Measurements from ENCODE around the gene TNFRSF8.
"Not testable (repeated sequence)": the region's sequence is repeated elsewhere in the genome, so short reads cannot be mapped to it uniquely, and the experiment has no call there.

TNFRSF8 gene

DNA sequence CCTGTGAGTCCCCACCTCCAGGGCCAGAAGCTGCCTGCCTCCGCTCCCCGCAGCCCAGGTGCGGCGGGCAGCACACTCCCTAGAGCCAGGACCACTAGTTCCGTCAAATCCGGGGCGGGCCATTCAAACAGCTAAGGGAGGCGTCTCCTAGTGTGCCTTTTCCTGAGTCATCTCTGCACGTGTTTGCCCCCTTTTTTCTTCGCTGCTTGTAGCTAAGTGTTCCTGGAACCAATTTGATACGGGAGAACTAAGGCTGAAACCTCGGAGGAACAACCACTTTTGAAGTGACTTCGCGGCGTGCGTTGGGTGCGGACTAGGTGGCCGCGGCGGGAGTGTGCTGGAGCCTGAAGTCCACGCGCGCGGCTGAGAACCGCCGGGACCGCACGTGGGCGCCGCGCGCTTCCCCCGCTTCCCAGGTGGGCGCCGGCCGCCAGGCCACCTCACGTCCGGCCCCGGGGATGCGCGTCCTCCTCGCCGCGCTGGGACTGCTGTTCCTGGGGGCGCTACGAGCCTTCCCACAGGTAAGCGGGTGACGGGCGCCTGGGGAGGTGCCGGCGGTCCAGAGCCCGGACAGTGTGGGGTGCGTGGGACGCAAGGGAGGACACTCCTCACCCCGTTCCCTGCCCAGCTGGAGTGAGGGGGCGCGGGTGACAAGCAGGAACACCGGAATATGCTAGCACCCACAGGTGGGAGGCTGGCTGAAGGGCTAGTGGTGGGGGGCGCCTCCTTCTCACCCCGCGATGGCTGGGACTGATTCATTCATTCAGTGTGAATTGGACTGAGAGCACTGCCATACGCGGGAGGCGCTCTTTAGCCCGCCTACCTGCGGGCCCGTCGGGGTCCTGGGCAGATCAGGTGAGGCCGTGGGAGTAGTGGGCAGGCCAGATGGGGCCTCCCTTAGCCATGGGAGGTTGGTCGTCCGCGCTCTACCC, at the start of gene TNFRSF8:
Gene TNFRSF8 (plus strand): TSS at position 163 of the 932 bp plus-strand sequence. CDS start 296 bp downstream, at position 459.
- DNase-seq (ENCODE audit: low spot score) = no peak

GRCh38 chr1:12014141-12014991, 48.7 kb upstream of the TNFRSF8 start:
- no peak for DNase-seq (ENCODE audit: low spot score)

- DNase-seq (ENCODE audit: low spot score) = no peak
Measured at GRCh38 chr1:12015001-12015491, 48.1 kb upstream of the TNFRSF8 start.

GRCh38 chr1:12015499-12015898, 47.6 kb upstream of the TNFRSF8 start:
- DNase-seq (ENCODE audit: low spot score) = no peak

DNA sequence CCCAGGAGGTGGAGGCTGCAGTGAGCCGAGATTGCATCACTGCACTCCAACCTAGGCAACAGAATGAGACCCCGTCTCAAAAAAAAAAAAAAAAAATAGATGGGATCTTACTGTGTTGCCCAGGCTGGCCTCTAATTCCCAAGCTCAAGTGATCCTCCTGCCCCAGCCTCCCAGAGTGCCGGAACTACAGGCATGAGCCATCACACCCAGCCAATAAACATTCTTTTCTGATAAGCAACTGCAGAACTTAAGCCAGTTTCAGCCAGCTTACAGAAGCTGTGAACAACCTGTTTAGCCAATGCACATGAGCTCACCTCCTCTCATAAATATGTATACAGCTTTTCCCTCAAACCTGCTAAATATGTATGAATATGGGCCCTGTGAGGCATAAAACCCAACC, 46.9 kb upstream of the TNFRSF8 start:
- no peak for DNase-seq (ENCODE audit: low spot score)

DNA sequence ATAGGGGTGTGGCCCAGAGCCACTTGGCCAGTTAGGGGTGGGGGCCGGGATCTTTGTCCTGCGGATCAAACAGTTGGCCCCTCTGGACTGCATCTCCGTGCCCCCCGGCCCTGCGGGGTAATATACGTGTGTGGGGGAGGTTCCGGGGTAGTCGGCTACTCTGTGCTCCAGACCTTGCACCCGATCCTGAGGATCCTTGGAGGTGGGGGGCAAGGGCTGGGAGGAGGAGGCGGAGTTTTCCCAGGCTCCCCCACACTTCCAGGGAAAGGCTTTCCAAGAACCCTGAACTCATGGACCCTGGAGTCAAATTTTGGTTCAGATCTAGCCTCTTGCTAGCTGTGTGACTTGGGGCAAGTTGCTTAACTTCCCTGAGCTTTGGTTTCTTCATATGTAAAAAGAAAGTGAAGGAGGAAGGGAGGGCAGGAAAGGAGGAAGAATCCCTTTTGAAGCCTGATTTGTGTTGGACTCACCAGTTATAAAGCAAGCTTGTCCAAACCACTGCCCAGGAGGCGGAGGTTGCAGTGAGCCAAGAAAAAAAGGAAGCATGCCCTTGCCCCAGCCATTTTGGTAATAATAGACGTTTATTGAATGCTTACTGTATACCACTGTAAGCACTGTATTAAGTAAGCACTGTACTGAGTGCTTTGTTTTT, 43.1 kb upstream of the TNFRSF8 start:
- no peak for DNase-seq (ENCODE audit: low spot score)

DNA sequence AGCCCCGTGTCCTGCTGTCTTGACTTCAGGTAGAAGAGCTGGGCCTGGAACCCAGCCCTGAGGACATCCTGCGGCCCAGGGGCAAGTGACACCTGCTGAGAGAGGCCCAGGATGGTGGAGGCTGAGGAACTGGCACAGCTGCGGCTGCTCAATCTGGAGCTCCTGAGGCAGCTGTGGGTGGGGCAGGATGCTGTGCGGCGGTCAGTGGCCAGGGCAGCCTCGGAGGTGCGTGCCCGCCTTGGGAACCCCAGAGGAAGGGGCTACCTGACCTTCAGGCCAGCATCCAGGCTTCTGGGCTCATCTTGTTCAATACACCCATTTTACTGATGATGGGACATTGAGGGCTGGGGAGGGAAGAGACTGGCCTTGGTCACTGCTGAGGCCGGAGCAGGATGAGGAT, 41.5 kb upstream of the TNFRSF8 start:
- no peak for DNase-seq (ENCODE audit: low spot score)

- DNase-seq (ENCODE audit: low spot score) = no peak
Measured at GRCh38 chr1:12022036-12022435, 41.1 kb upstream of the TNFRSF8 start.

GRCh38 chr1:12026586-12026985, 36.5 kb upstream of the TNFRSF8 start:
- DNase-seq (ENCODE audit: low spot score) = no peak

DNA sequence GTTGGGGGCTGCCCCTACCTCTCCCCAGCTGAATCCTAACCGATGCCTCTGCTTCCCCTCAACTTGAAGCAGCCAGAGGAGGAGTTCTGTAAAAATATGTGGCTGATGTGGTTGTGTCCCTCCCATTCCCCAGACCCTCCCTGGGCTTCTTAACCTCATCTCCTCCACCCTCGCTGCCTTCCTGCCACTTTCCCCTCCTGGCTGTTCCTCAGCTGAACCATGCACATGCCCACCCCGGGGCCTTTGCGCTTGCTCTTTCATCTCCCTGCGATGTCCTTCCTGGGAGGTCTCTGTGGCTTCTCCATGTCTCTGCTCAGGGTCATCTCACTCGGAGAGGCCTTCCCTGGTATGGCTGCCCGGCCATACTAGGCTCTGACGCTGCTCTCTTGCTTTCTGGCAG, 34.9 kb upstream of the TNFRSF8 start:
- DNase-seq (ENCODE audit: low spot score) = no peak

GRCh38 chr1:12028957-12029511, 34.1 kb upstream of the TNFRSF8 start:
- no peak for DNase-seq (ENCODE audit: low spot score)

DNA sequence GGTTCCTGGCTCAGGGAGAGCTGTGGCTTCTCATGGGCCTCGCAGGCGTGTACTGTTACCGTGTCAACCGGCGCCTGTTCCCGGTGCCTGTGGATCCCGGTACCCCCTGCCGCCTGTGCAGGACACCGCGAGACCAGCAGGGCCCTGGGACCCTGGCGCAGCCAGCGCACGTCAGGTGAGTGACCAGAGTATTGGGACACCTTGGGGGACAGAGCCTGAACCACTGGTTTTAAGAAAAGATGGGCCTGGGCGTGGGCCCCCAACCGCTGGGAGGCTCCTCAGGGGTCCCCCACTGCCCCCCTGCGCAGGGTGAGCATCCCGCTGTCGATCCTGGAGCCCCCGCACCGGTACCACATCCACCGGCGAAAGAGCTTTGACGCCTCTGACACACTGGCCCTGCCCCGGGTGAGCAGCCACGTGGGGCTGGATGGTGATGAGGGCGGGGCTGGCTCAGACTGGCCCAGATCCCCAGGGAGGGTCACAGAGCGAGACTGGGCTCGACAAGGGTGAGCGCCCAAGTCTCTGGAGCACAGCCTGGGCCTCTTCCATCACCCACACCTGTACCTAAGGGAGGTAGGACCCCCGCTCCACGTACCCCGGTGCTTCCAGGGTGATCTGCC, 33.3 kb upstream of the TNFRSF8 start:
- no peak for DNase-seq (ENCODE audit: low spot score)

DNA sequence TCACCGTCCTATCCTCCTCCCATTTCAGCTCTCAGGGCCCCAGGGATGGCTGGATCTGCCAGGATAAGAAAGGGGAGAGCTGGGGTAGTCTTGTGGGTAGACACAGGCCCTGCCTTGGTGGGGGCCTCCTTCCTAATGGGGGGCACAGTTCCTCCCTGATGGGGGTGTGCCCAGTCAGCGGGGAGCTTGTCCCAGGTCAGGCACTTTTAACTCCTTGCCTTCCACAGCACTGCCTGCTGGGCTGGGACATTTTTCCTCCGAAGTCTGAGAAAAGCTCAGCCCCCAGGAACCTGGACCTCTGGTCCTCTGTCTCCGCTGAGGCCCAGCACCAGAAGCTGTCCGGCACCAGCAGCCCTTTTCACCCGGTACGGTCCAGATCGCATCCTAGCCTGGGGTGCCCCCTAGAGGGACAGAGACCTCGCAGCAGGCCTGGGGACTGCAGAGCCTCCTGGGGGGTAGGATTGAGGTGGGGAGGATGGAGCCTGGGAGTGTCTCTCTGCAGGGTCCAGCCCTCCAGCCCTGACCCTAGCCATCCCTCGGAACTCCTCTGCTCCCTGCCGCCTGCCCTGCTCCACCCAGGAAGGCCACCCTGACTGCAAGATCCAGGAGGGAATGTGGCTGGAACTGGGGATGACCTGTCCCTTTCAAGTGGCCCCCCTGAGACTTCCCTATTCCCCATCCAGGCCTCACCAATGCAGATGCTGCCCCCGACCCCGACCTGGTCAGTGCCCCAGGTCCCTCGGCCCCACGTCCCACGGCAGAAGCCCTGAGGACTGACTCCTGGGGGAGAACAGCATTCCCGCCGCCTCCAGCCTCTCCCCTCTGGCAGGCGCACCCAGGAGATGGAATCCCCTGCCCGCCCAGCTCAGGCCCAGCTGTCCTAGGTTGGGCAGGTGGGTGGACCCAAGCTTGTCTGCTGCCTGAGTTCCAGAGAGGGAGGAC, 31.8 kb upstream of the TNFRSF8 start:
- DNase-seq (ENCODE audit: low spot score) = no peak

DNA sequence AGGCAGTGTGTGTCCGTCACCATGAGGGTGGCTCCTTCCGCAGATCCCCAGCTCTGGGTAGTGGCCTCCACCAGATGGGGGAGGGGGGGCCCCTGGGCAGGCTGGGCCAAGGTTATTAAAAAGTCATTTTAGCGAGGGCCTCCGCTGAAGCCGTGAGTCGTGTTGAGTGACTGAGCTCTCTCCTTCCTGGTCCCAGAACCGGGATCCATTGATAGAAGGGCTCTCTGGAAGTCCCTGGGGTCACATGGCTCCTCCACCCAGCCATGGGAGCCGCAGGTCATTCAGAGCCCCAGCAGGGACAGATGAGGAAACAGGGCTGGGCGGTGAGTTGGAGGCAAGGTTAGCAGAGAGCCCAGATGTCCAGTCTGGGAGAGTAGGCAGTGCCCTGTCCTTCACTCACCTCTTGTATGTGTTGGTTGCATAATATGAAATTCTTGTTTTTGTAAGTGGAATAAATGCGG, 30.9 kb upstream of the TNFRSF8 start:
- no peak for DNase-seq (ENCODE audit: low spot score)

- not testable (repeated sequence) for DNase-seq (ENCODE audit: low spot score)
Measured at GRCh38 chr1:12033441-12033840, 29.7 kb upstream of the TNFRSF8 start.

DNA sequence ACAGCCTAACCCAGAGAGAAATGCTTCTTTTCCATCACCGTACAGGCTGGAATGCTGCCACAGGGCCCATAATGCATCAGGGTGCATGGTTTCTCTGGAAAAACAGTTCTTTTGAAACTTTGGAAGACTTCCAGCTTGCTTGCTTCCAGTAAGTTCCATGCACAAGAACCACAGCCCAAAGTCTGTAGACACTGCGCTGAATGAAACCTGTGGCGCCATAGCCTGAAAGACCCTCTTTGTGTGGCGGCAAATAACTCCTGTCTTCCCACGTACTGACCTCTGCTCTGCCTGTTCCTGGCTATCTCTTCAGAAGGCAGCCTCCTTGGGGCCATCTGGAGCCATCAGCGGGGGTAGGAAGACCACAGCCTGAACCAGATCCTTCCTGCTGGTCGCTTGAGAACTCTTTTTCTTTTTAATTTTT, 28.7 kb upstream of the TNFRSF8 start:
- DNase-seq (ENCODE audit: low spot score) = no peak

DNA sequence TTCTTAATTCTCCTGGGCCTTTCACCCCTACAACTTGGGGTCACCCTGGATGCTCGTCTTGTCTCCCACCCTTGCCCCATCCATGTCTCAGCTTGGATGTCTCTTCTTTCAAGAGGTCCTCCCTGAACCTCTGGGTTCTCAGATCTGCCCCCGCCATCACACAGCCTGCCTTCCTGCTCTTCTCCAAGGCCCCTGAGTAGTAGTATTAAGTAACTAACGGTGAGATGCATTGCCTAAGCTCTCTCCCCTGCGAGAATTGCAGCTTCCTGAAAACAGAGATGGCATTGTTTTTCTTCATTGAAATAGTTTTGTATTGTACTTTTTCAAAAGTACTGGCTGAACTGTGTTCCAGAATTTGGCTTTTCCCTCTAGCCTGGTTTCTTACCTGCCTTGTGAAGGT, 27.8 kb upstream of the TNFRSF8 start:
- DNase-seq (ENCODE audit: low spot score) = no peak

DNA sequence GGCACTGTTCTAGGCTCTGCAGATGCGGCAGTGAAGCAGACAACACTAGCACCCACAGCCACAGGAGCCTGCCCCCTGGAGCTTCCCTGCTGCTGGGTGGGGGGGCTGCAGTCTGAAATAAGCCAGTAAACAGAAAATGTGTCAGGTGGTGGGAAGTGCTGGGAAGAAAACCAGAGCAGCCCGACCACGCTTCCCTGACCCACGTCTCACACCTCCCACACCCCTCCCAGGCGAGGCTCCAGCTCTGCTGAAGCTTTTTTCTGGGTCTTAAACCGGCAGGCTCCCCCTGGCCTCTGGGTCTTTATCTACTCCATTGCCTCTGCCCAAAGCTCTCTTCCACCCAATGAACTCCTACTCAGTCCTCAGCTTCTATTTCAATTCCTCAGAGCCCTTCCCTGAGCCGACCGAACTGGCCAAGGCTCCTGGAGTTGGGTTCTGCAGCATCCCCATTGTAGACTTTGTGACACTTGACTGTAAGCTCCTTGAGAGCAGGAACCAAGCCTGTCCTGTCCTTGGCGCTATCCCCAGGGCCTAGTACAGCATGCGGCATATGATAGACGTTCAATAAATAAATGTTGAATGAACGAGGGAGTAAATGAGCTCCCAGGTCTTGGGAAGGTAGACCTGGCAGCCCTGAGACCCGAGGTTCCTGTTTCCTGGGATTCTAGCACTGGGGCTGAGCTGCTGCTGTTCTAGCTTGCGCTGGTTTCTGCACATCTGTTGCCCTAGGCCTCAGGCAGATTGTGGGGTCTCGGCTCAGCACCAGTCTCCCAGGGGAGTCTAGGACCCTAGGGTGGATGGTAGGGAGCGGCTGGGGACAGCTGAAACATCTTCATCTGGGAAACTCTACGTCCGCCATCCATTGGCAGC, 25.4 kb upstream of the TNFRSF8 start:
- DNase-seq (ENCODE audit: low spot score) = no peak
